Activated CD8-positive, alpha-beta memory T cell treated with anti-CD3 and anti-CD28 coated beads for 36 hours (primary cell): ENCODE measurements around the gene TEDC2. TPM values are rescaled to one million over a fixed set of nuclear protein-coding genes. Genes with fewer than 3 reads are reported as not detected.
"Not testable (repeated sequence)": the region's sequence is repeated elsewhere in the genome, so short reads cannot be mapped to it uniquely, and the experiment has no call there.

ENCODE experiments used
- CTCF ChIA-PET: fragments of 350-600 bp; sonication (Branson Sonifier 250); formaldehyde crosslinking; loops from one replicate; lab custom pipeline; 2021; ENCODE audit warnings: antibody characterized with exemption; lab: Charles Lee
- POLR2A ChIA-PET: fragments of 350-600 bp; sonication (Branson Sonifier 250); formaldehyde crosslinking; loops from one replicate; lab custom pipeline; 2021; ENCODE audit warnings: antibody characterized with exemption; lab: Charles Lee
- total RNA-seq, 2 experiments: library from RNA; stranded (reverse); gene quantifications; one replicate each; pipeline ENCODE4 v1.2.3, GENCODE V29; 2021

The TEDC2 gene
- total RNA-seq, 2 experiments from 2014 or later = 33.3 to 38.5 TPM

- CTCF ChIA-PET = interaction anchor here (0.6 kb wide), 1 partner anchor 117 kb away, joined by 3 read pairs; no protein-coding TSS in a partner anchor
Measured at GRCh38 chr16:2432801-2433505, 27.0 kb upstream of the TEDC2 start.

DNA sequence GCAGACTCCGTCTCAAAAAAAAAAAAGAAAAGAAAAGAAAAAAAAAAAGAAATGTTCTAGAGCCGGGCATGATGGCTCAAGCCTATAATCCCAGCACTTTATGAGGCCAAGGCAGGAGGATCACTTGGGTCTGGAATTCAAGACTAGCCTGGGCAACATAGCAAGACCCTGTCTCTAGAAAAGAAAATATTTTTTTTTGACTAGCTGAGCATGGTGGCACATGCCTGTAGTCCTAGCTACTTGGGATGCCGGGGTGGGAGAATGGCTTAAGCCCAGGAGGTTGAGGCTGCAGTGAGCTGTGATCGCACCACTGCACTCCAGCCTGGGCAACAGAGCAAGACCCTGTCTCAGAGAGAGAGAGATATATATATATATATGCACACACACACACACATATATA lies 24.7 kb upstream of the TEDC2 start:
- POLR2A ChIA-PET = not testable (repeated sequence)
- CTCF ChIA-PET = interaction anchor here (0.7 to 1.8 kb wide), 3 partner anchors 12 to 161 kb away, joined by 3 to 6 read pairs (median 4); no protein-coding TSS in a partner anchor

More at GRCh38 chr16:2432801-2433505, 27.0 kb upstream of the TEDC2 start:
- POLR2A ChIA-PET = interaction anchor here (0.5 kb wide), 1 partner anchor 98 kb away, joined by 3 read pairs; the partner anchor contains the start of gene CEMP1

DNA sequence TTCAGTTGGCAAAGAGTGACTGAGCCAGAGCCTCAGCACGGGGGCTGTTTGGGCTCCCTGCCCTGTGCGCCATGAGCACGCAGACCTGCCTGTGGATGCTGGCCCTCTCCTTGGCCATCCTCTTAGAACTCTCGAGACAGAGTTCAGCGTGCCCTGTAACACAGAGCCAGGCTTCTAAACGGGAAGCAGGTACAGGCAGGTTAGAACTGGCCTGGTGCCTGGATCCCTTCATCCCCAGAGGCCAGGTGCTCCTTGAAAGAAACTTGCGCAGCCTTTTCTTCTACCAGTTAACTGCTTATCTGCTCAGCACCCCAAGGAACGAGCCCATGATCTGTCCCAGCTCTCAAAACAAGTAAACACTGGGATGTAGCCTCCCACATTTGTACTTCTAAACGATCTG lies 23.8 kb upstream of the TEDC2 start:
- CTCF ChIA-PET = no interaction called here
- POLR2A ChIA-PET = no interaction called here

DNA sequence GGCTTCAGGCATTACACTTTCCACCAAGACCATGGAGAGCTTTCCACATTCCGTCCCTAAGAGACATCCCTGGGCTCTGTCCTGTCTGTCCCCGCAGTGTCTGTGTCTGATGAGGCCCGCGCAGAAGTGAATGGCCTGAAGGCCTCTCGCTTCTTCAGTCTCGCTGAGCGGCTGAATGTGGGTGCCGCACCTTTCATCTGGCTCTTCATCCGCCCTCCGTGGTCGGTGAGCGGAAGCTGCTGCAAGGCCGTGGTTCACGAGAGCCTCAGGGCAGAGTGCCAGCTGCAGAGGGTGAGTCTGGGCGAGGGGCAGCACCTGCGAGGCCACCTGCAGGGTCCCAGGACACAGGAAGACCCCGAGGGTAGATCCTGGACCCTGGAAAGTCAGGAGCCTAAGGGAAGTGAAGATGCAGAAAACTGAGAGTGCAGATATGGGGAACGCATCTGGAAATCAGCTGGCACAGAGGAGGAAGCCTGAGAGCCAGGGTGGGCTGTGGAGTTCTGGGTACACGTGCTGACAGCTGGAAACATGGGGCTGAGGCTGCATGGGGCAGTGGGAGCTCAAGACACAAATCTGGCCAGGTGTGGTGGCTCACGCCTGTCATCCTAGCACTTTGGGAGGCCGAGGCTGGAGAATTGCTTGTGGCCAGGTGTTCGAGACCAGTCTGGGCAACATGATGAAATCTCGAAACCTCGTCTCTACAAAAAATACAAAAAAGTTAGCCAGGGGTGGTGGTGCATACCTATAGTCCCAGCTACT lies 22.7 kb upstream of the TEDC2 start:
- POLR2A ChIA-PET = interaction anchor here (0.7 kb wide), 1 partner anchor 23 kb away, joined by 9 read pairs; the partner anchor contains the start of gene TEDC2
- CTCF ChIA-PET = interaction anchor here (0.7 kb wide), 2 partner anchors 25 to 245 kb away, joined by 3 to 5 read pairs; no protein-coding TSS in a partner anchor

- POLR2A ChIA-PET = no interaction called here
- CTCF ChIA-PET = no interaction called here
Measured at GRCh38 chr16:2438121-2438520, 21.8 kb upstream of the TEDC2 start.

- ChIA-PET POLR2A (no interaction called here), CTCF (no interaction called here)
Measured at GRCh38 chr16:2439598-2439997, 20.3 kb upstream of the TEDC2 start.

- CTCF ChIA-PET = not testable (repeated sequence)
- POLR2A ChIA-PET = interaction anchor here (0.6 to 0.7 kb wide), 2 partner anchors 21 to 229 kb away, joined by 3 to 7 read pairs; no protein-coding TSS in a partner anchor
Measured at GRCh38 chr16:2441143-2441804, 18.6 kb upstream of the TEDC2 start.

DNA sequence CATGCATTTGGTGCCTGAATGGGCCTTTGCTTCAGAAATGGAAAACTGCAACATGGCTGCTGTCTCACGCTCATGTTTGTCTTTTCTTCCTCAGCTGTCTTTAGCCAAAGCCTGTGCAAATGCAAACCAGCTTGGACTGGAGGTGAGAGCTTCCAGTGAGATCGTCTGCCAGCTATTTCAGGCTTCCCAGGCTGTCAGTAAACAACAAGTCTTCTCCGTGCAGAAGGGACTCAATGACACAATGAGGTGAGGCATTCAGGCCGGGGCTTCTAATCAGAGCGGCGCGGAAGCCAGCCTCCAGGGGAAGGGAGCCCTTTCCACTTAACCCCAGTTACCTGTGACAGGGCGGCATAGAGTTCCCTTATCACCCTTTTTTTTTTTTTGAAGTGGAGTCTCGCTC lies 16.4 kb upstream of the TEDC2 start:
- POLR2A ChIA-PET = no interaction called here
- CTCF ChIA-PET = interaction anchor here (0.5 kb wide), 1 partner anchor 1873 kb away, joined by 3 read pairs; no protein-coding TSS in a partner anchor

GRCh38 chr16:2447920-2448583 lies 11.9 kb upstream of the TEDC2 start:
- ChIA-PET POLR2A (interaction anchor here (1.3 kb wide), 1 partner anchor 12 kb away, joined by 4 read pairs; the partner anchor contains the start of gene TEDC2), CTCF (interaction anchor here (1.5 kb wide), 1 partner anchor 12 kb away, joined by 3 read pairs; the partner anchor contains the start of gene TEDC2)

DNA sequence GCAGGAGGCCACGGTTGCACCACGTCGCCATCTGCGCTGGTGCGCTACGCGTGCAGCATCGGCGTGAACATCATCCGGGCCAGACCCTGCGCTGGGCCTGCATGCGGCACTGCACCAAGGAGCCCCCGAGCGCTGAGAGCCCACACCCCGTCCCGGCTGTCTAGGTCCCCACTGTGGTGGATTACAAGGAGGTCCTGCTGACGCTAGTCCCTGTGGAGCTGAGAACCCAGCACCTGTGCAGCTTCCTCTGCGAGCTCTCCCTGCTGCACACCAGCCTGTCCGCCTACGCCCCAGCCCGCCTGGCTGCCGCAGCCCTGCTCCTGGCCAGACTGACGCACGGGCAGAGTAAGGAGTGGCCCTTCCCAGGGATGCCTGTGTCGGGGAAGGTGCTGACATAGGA lies 10.8 kb upstream of the TEDC2 start:
- POLR2A ChIA-PET = interaction anchor here (1.2 kb wide), 1 partner anchor 11 kb away, joined by 3 read pairs; the partner anchor contains the start of gene TEDC2
- CTCF ChIA-PET = no interaction called here

- CTCF ChIA-PET = interaction anchor here (0.6 to 0.7 kb wide), 3 partner anchors 37 to 58 kb away, joined by 3 to 4 read pairs (median 4); no protein-coding TSS in a partner anchor
- POLR2A ChIA-PET = interaction anchor here (1.2 kb wide), 1 partner anchor 9 kb away, joined by 3 read pairs; the partner anchor contains the start of gene TEDC2
Measured at GRCh38 chr16:2450535-2450934, 9.4 kb upstream of the TEDC2 start.

- ChIA-PET POLR2A (no interaction called here), CTCF (interaction anchor here (0.6 kb wide), 1 partner anchor 57 kb away, joined by 3 read pairs; no protein-coding TSS in a partner anchor)
Measured at GRCh38 chr16:2450975-2451381, 8.9 kb upstream of the TEDC2 start.

DNA sequence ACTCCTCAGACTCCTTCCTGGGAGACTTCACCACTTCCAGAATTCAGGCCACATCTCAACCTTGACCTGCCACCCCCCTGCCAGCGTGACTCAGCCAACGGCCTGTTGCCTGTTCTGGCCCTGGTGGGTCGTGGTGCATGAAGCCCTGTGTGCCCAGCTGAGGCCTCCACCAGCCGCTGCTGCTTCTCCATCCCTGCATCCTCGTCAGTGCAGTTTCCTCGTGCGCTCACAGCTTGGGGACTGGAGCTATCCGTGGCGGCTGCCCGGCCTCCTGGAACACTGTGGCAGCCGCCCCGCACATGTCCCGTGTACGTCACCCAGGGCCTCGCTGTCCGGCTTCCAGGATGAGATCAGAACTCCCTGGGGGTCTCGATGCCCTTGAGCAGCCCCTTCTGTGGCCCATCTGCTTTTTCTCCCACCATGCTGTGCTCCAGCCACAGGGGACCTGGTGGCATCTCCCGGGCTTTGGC lies 8.0 kb upstream of the TEDC2 start:
- CTCF ChIA-PET = no interaction called here
- POLR2A ChIA-PET = no interaction called here

- POLR2A ChIA-PET = no interaction called here
- CTCF ChIA-PET = interaction anchor here (0.5 kb wide), 1 partner anchor 1259 kb away, joined by 4 read pairs; no protein-coding TSS in a partner anchor
Measured at GRCh38 chr16:2452650-2453049, 7.3 kb upstream of the TEDC2 start.

DNA sequence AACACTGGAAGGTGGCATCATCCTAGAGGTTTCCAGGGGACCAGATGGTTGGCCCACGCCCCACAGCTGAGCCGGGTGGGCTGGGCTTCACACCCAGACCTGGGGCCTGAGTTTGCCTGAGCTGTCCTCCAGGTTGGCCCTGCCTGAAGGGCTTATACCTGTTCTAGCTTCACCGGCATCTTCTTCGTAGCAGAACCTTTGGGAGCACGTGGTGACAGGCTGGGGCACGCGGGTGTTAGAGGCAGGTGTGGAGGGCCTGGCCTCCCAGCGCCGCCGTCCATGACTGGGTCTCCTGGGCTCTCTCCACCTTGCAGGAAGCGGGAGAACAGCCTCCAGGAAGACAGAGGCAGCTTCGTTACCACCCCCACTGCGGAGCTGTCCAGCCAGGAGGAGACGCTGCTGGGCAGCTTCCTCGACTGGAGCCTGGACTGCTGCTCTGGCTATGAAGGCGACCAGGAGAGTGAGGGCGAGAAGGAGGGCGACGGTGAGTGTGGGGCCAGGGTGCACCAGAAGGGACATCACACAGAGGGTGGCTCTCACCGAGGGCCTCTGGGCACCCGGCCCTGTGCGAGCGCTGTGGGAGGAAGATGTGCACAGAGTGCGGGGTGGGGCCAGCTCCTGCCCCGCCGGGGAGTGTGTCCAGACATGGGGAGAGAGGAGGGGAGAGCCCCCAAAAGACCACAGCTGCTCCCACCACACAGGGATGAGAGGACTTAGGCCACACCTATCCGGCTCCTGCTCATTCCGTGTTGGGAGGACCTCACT lies 4.6 kb upstream of the TEDC2 start:
- CTCF ChIA-PET = no interaction called here
- POLR2A ChIA-PET = no interaction called here

GRCh38 chr16:2456551-2457153 lies 3.3 kb upstream of the TEDC2 start:
- ChIA-PET CTCF (interaction anchor here (0.9 kb wide), 1 partner anchor 27 kb away, joined by 3 read pairs; no protein-coding TSS in a partner anchor), POLR2A (no interaction called here)

GRCh38 chr16:2457267-2457666 lies 2.6 kb upstream of the TEDC2 start:
- ChIA-PET POLR2A (no interaction called here), CTCF (interaction anchor here (0.9 to 1.0 kb wide), 2 partner anchors 27 to 44 kb away, joined by 3 to 4 read pairs; no protein-coding TSS in a partner anchor)
